ENCODE measurements around the gene COQ5. TPM values are rescaled to one million over a fixed set of nuclear protein-coding genes. Genes with fewer than 3 reads are reported as not detected.
"Not testable (repeated sequence)": the region's sequence is repeated elsewhere in the genome, so short reads cannot be mapped to it uniquely, and the experiment has no call there.

Gene COQ5
- total RNA-seq, 2 experiments from 2014 or later, result 31.3 to 32.6 TPM

DNA sequence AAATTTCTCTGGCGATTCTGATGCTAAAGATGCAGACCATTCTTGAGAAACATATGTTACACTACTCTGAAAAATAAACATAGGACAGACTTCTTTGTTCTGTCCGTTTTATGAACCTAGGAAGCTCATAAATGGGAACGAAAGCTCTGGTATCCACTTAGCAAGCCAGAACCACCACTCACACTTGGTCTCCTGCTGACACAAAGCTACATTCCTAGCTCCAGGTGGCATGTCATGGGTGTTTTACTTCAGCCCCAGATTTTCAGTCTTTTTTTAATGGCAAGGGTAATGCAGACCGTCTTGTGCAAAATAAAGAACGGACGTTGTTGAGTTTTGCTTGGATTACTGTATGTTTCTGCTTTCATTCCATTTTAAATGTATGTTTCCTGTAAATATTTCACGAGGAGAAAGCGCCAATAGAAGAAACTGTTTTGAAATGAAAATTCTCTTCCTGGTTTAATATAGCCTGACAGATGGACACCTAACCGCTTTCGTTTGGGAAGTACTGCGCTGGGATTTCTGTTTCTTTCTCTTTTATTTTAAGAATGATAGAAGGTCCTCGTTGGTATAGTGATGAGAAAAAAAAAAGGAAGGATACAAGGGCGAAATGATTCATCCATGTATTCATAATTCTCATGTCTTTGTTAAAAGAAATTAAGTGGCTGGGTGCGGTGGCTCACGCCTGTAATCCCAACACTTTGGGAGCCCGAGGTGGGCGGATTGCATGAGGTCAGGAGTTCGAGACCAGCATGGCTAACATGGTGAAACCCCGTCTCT is 871 bp upstream of the COQ5 start:
- ChIA-PET POLR2A (interaction anchor here (0.5 to 1.7 kb wide), 5 partner anchors 30 to 237 kb away, joined by 3 to 10 read pairs (median 4); partner anchors contain the start of genes DYNLL1 and RNU4-1), CTCF (interaction anchor here (1.1 to 1.3 kb wide), 4 partner anchors 8 to 298 kb away, joined by 3 to 6 read pairs (median 4); no protein-coding TSS in a partner anchor)
- H3K4me3 Mint-ChIP-seq, result peak overlapping the region; percentile 99
- ATAC-seq (no peak), DNase-seq (peak; percentile 34)
- H3K36me3 Mint-ChIP-seq (ENCODE audit: low read depth), result peaks cover 7% of the 10 kb centered on the region
- intact Hi-C loops (cut with DNase I, micrococcal nuclease), result loop anchor here (1.0 to 2.0 kb wide), 5 partner anchors 33 to 213 kb away; partner anchors contain the start of genes DYNLL1 (in 2 of the 2), COX6A1 (in 1 of the 2) and SRSF9 (in 1 of the 2)
- peak overlapping the region; percentile 100 for H3K27ac Mint-ChIP-seq
- H3K4me1 Mint-ChIP-seq, result peaks cover 23% of the 10 kb centered on the region
- no peaks in the 10 kb centered on the region for H3K9me3 Mint-ChIP-seq (ENCODE audit: low read depth)
- H3K27me3 Mint-ChIP-seq, result no peaks in the 10 kb centered on the region

DNA sequence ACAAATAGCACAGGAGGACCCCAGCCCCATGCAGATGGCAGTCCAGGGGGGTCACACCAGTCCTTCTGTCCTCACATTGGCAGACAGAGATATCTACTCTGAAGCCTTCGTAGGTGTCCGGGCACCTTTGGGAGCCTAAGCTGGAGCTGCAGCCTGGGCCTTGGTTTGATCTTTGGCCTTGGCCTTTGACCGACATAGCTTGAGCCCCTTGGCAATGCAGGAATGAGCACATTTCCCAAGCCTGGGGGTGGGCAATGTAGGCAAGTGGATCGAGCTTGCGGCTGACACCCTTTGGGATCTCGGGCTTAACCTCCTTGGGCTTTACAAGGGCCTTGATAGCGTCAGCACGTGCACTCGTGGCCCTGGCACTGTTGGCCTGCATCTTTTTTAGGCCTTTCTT is 6.4 kb downstream of the COQ5 start:
- intact Hi-C loops (cut with DNase I, micrococcal nuclease), result no loop called here
- Mint-ChIP-seq H3K4me1 (peaks cover 4% of the 10 kb centered on the region), H3K9me3 (ENCODE audit: low read depth) (no peaks in the 10 kb centered on the region), H3K27ac (no peak overlapping the region), H3K27me3 (no peaks in the 10 kb centered on the region), H3K4me3 (no peak overlapping the region), H3K36me3 (ENCODE audit: low read depth) (peaks cover 11% of the 10 kb centered on the region)
- ChIA-PET CTCF (interaction anchor here (1.2 kb wide), 1 partner anchor 17 kb away, joined by 3 read pairs; no protein-coding TSS in a partner anchor), POLR2A (interaction anchor here (0.8 kb wide), 1 partner anchor 23 kb away, joined by 4 read pairs; no protein-coding TSS in a partner anchor)
- DNase-seq, result no peak
- no peak for ATAC-seq

DNA sequence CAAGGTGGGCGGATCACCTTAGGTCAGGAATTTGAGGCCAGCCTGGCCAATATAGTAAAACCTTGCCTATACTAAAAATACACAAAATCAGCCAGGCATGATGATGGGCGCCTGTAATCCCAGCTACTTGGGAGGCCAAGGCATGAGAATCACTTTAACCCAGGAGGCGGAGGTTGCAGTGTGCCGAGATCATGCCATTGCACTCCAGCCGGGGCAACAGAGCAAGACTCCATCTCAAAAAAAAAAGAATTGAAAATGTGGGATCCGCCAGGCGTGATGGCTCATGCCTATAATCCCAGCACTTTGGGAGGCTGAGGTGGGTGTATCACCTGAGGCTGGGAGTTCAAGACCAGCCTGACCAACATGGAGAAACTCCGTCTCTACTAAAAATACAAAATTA is 9.6 kb downstream of the COQ5 start:
- H3K4me1 Mint-ChIP-seq; H3K27ac Mint-ChIP-seq; H3K4me3 Mint-ChIP-seq; H3K27me3 Mint-ChIP-seq; DNase-seq; POLR2A ChIA-PET; H3K9me3 Mint-ChIP-seq (ENCODE audit: low read depth); ATAC-seq; intact Hi-C loops (cut with DNase I, micrococcal nuclease): not testable (repeated sequence)
- peaks cover 12% of the 10 kb centered on the region for H3K36me3 Mint-ChIP-seq (ENCODE audit: low read depth)
- CTCF ChIA-PET, result interaction anchor here (0.8 to 1.0 kb wide), 2 partner anchors 22 to 105 kb away, joined by 3 to 4 read pairs; no protein-coding TSS in a partner anchor

DNA sequence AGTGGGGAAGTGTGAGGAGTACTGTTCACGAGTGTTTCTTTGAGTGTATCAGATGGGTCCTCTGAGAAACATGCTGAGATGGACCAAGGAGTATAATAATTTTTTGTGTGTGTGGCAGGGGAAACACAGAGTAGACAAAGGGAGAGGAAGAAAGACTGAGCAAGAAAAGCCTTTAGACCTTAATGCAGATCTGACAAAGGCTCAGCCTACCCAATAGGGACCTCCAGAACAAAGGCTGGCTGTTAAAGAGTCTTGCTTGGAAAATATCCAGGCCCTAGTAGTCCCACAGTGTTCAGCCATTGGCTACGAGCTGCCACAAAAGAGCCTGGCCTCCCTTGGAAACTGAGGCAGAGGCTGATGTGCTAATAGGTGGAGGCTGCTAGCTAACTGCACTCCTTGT is 13.5 kb downstream of the COQ5 start:
- CTCF ChIA-PET, result interaction anchor here (1.4 kb wide), 1 partner anchor 15 kb away, joined by 3 read pairs; no protein-coding TSS in a partner anchor
- intact Hi-C loops (cut with DNase I, micrococcal nuclease), result no loop called here
- POLR2A ChIA-PET, result no interaction called here
- no peak overlapping the region for H3K27ac Mint-ChIP-seq
- H3K36me3 Mint-ChIP-seq (ENCODE audit: low read depth), result peaks cover 13% of the 10 kb centered on the region
- DNase-seq (no peak), ATAC-seq (no peak)
- H3K4me1 Mint-ChIP-seq, result no peaks in the 10 kb centered on the region
- no peaks in the 10 kb centered on the region for H3K27me3 Mint-ChIP-seq
- H3K4me3 Mint-ChIP-seq, result no peak overlapping the region
- no peaks in the 10 kb centered on the region for H3K9me3 Mint-ChIP-seq (ENCODE audit: low read depth)

DNA sequence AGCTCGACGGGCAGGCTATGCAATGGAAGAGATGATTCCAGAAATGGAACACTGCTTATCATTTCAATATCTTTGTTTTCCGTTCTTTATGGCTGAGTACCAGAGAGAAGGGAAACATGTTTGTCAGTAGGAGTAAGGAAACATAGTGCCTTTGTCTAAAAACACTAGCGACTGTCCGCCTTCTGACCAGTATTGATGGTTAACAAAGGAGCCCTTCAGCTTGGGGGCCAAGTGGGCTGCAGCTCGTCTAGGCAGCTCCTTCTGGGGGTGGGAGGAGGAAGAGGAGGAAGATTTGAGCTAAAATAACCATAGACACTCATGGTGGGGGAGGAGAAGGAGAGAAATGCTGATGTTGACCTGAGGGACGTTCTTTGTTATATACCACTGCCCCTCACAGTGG is 15.0 kb downstream of the COQ5 start:
- POLR2A ChIA-PET, result no interaction called here
- no peaks in the 10 kb centered on the region for H3K9me3 Mint-ChIP-seq (ENCODE audit: low read depth)
- intact Hi-C loops (cut with DNase I, micrococcal nuclease), result no loop called here
- H3K4me3 Mint-ChIP-seq, result no peak overlapping the region
- CTCF ChIA-PET, result interaction anchor here (0.6 to 0.9 kb wide), 2 partner anchors 30 to 146 kb away, joined by 3 read pairs; no protein-coding TSS in a partner anchor
- H3K27ac Mint-ChIP-seq, result no peak overlapping the region
- no peaks in the 10 kb centered on the region for H3K27me3 Mint-ChIP-seq
- ATAC-seq (no peak), DNase-seq (no peak)
- peaks cover 18% of the 10 kb centered on the region for H3K36me3 Mint-ChIP-seq (ENCODE audit: low read depth)
- H3K4me1 Mint-ChIP-seq, result no peaks in the 10 kb centered on the region

DNA sequence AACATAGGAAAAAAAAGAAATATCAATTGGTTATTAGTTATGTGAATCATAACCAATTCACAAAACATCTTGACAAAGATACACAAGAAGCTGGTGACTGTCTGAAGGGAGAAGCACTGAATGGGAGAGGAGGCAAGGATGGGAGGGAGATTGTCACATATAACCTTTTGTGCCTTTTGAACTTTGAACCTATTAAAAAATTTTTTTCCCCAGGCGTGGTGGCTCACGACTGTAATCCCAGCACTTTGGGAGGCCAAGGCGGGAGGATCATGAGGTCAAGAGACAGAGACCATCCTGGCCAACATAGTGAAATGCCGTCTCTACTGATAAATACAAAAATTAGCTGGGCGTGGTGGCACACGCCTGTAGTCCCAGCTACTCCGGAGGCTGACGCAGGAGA is 20.4 kb downstream of the COQ5 start:
- ATAC-seq (no peak), DNase-seq (no peak)
- Mint-ChIP-seq H3K4me3 (no peak overlapping the region), H3K27me3 (no peaks in the 10 kb centered on the region), H3K36me3 (ENCODE audit: low read depth) (peaks cover 17% of the 10 kb centered on the region), H3K9me3 (ENCODE audit: low read depth) (no peaks in the 10 kb centered on the region), H3K4me1 (no peaks in the 10 kb centered on the region), H3K27ac (no peak overlapping the region)
- CTCF ChIA-PET, result interaction anchor here (0.7 to 1.1 kb wide), 3 partner anchors 12 to 165 kb away, joined by 3 to 4 read pairs (median 3); no protein-coding TSS in a partner anchor
- intact Hi-C loops (cut with DNase I, micrococcal nuclease), result no loop called here
- POLR2A ChIA-PET, result no interaction called here

DNA sequence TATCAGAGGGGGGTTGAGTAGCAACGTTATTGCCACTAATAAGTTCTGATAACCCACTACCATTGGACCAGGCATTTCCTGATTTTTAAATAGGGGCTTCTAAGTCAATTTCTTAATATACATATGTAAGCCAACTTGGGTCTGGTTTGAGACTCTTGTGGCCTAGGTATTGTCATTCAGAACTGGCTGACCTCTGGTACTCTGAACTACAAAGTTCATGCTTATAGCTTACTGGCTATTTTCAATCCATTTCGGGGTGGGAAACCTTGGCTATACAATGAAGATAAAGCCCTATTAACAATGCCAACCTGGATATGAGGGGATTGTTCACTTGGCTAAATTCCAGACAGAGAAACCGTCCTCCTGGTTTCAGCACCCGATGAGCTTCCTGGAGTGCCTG is 24.4 kb downstream of the COQ5 start:
- Mint-ChIP-seq H3K27me3 (no peaks in the 10 kb centered on the region), H3K36me3 (ENCODE audit: low read depth) (peaks cover 21% of the 10 kb centered on the region), H3K9me3 (ENCODE audit: low read depth) (no peaks in the 10 kb centered on the region), H3K4me3 (no peak overlapping the region), H3K4me1 (peaks cover 7% of the 10 kb centered on the region), H3K27ac (no peak overlapping the region)
- no peak for ATAC-seq
- ChIA-PET CTCF (interaction anchor here (1.4 to 1.9 kb wide), 3 partner anchors 8 to 144 kb away, joined by 4 to 6 read pairs (median 5); partner anchors contain the start of gene DYNLL1), POLR2A (interaction anchor here (1.2 kb wide), 1 partner anchor 8 kb away, joined by 3 read pairs; no protein-coding TSS in a partner anchor)
- no peak for DNase-seq
- intact Hi-C loops (cut with DNase I, micrococcal nuclease), result no loop called here

DNA sequence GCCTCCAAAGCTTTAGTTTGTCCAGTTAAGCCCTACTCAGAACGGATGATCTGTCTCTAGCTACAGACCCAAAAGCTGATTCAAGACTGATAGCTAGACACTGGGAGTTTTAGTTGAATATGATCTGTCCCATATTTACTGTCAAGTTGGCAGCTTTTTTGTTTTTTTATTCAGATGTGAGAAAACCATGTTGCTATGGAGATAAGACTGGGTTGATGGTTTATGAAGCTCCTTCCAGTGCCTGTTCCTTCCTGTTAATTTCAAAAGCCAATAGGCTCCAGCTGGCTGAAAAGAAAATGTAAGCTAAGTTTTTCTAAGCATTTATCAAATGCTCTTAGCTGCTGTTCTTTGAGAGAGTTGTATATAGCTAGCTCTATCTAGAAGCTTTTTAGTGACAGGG is 28.4 kb downstream of the COQ5 start:
- ChIA-PET POLR2A (no interaction called here), CTCF (interaction anchor here (0.8 to 1.7 kb wide), 7 partner anchors 9 to 82 kb away, joined by 3 to 6 read pairs (median 4); no protein-coding TSS in a partner anchor)
- Mint-ChIP-seq H3K27ac (no peak overlapping the region), H3K36me3 (ENCODE audit: low read depth) (peaks cover 37% of the 10 kb centered on the region), H3K4me3 (no peak overlapping the region), H3K27me3 (no peaks in the 10 kb centered on the region), H3K9me3 (ENCODE audit: low read depth) (no peaks in the 10 kb centered on the region), H3K4me1 (peaks cover 23% of the 10 kb centered on the region)
- ATAC-seq, result no peak
- no peak for DNase-seq
- intact Hi-C loops (cut with DNase I, micrococcal nuclease), result no loop called here

DNA sequence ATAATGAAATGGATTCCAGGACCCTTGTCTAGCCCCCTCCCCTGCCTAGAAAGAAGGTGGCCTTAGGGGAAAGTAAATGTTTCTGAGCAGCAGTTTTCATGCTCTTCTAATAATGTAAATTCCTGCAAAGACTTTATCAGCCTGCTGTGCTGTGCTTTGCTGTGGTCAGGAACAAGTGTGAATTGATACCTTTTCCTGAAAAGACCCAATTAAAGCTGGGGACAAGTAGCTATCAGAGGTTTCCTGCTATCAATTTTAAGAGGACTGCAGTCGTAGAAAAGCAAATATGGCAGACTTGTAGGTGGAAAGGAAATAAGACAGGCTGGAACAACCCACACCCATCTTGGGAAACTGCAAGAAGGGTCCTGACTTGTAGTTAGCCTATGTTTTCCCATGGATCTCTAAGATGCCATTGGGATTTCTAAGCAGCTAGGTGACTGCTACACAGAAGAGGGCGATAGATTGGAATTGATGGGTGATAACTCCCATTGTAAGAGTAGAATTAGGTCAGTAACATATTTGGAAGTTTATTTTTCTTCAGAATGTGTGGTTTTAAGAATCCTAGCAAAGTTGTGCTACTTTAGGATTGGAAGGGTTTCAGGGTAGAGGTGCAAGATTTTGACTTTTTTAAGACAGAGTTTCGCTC is 30.0 kb downstream of the COQ5 start:
- peaks cover 36% of the 10 kb centered on the region for H3K36me3 Mint-ChIP-seq (ENCODE audit: low read depth)
- CTCF ChIA-PET, result interaction anchor here (0.6 kb wide), 1 partner anchor 81 kb away, joined by 3 read pairs; no protein-coding TSS in a partner anchor

DNA sequence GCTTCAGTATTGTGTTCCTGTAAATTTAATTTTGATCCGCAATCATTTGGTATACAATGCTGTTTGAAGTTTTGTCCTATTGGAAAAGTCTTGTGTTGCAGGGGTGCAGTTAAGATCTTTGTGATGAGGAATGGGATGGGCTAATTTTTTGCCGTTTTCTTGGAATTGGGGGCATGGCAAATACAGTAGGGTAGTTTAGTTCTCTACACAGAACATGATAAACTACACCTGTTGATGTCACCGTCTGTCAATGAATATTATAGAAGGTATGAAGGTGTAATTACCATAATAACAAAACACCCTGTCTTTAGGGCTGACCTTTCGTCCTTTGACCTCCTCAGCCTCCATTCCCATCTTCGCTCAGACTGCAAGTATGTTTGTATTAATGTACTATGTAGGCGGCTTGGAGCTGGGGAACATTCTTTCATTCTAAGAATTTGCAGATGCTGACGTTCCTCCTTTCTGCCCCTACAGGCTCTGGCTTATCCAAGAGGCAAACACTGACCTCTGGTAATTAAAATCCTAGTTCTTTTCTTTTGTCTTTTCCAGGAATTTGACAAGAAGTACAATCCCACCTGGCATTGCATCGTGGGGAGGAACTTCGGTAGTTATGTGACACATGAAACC is 31.3 kb downstream of the COQ5 start:
- Mint-ChIP-seq H3K4me3 (peak overlapping the region; percentile 91), H3K4me1 (peaks cover 32% of the 10 kb centered on the region), H3K27me3 (no peaks in the 10 kb centered on the region), H3K9me3 (ENCODE audit: low read depth) (no peaks in the 10 kb centered on the region), H3K27ac (peak overlapping the region; percentile 75), H3K36me3 (ENCODE audit: low read depth) (peaks cover 28% of the 10 kb centered on the region)
- intact Hi-C loops (cut with DNase I, micrococcal nuclease), result loop anchor here (2.0 kb wide), 3 partner anchors 31 to 59 kb away; partner anchors contain the start of genes COQ5 (in 1 of the 2), COX6A1 (in 1 of the 2), GATC (in 1 of the 2) and TRIAP1 (in 1 of the 2)
- POLR2A ChIA-PET, result no interaction called here
- DNase-seq, result no peak
- CTCF ChIA-PET, result interaction anchor here (0.7 to 2.3 kb wide), 5 partner anchors 22 to 358 kb away, joined by 3 to 7 read pairs (median 4); no protein-coding TSS in a partner anchor
- no peak for ATAC-seq

More for the DNA sequence above, 30.0 kb downstream of the COQ5 start:
- ATAC-seq, result no peak
- no peak for DNase-seq
- Mint-ChIP-seq H3K27me3 (no peaks in the 10 kb centered on the region), H3K9me3 (ENCODE audit: low read depth) (no peaks in the 10 kb centered on the region), H3K4me3 (no peak overlapping the region), H3K27ac (no peak overlapping the region), H3K4me1 (peaks cover 32% of the 10 kb centered on the region)
- intact Hi-C loops (cut with DNase I, micrococcal nuclease), result no loop called here
- POLR2A ChIA-PET, result interaction anchor here (1.3 kb wide), 1 partner anchor 208 kb away, joined by 3 read pairs; no protein-coding TSS in a partner anchor
